ENCODE measurements around the gene RICTOR. TPM values are rescaled to one million over a fixed set of nuclear protein-coding genes. Genes with fewer than 3 reads are reported as not detected.

Gene RICTOR
- total and polyA plus RNA-seq, 2 donors (not counting 3 experiments of a cell fraction or from before 2014, with no cell fraction given): 9.2 to 38.0 TPM

DNA sequence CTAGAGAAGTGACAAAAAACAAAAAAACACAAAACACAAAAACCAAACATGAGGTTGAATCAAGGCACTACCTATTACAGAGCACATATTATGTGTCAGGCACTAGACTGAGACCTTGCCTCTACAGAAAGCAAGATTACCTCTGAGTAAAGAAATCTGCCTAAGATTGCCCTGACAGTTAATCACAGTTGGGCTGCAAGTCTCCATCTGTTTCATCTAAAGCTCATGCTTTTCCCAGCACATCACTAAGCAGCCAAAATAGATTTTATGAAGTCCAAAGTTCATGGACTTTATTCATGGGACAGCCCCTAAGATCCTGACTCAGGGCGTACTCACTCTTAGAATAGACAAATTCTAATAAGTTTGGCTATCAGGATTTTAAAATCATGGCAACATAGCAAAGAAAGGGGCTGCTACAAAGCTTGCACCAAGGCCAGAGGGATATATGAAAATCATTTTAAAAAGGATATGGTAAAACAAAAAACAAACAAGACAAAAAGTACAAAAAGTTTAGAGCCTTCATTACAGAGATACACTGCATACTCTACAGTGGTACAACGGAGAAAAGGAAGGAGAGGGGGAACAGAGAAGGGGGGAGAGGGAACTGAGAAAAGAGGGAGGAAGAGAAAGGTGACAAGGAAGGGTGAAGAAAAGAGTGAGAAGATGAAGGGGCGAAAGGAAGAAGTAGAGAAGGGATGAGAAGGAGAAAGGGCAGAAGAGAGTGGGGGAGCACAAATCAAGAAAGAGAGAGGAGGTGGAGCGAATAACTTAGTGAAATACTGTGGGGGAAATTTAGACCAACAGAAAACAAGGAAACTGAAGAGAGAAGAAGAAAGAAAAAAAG lies 58.2 kb downstream of the RICTOR start:
- Histone ChIP-seq H2AFZ (ENCODE audit: low read depth, low read length) (no peak overlapping the region), H3K4me3 (replicated peaks in 1 of 3; ENCODE audit: insufficient read depth in 1 of 3, low read depth in 1 of 3, low read length in 3 of 3) (no peak overlapping the region), H3K27ac (ENCODE audit: insufficient read depth, low read depth, low read length) (no peak overlapping the region), H3K9me1 (replicated peaks; ENCODE audit: control insufficient read depth, extremely low read depth, insufficient read depth, low read length) (no peaks in the 10 kb centered on the region), H3K27me3 (ENCODE audit: control insufficient read depth in 2 of 2, insufficient read depth in 2 of 2, low read length in 2 of 2) (no peaks in the 10 kb centered on the region), H3K36me3 (ENCODE audit: control insufficient read depth in 2 of 2, extremely low read depth in 1 of 2, insufficient read depth in 2 of 2, low read length in 2 of 2) (peaks cover 3 to 7% of the 10 kb centered on the region in 2 experiments), H4K20me1 (replicated peaks; ENCODE audit: control insufficient read depth, extremely low read depth, insufficient read depth, low read length) (no peaks in the 10 kb centered on the region), H3K4me2 (ENCODE audit: insufficient read depth, low read length) (no peak overlapping the region), H3K4me1 (ENCODE audit: control insufficient read depth, extremely low read depth, insufficient read depth, low read length) (no peaks in the 10 kb centered on the region), H3K79me2 (ENCODE audit: control insufficient read depth, insufficient read depth, low read length) (peaks cover 5% of the 10 kb centered on the region), H3K9ac (replicated peaks; ENCODE audit: extremely low read depth, insufficient read depth, low read length) (no peak overlapping the region), H3K9me3 (replicated peaks; ENCODE audit: control insufficient read depth, insufficient read depth, low read length) (peaks cover 2% of the 10 kb centered on the region)
- no peak for TF ChIP-seq GATA2 (IDR thresholded peaks at IDR 0.05; ENCODE audit: insufficient read depth, insufficient read length, low read depth, low read length)
- TF ChIP-seq, protein P1, sequence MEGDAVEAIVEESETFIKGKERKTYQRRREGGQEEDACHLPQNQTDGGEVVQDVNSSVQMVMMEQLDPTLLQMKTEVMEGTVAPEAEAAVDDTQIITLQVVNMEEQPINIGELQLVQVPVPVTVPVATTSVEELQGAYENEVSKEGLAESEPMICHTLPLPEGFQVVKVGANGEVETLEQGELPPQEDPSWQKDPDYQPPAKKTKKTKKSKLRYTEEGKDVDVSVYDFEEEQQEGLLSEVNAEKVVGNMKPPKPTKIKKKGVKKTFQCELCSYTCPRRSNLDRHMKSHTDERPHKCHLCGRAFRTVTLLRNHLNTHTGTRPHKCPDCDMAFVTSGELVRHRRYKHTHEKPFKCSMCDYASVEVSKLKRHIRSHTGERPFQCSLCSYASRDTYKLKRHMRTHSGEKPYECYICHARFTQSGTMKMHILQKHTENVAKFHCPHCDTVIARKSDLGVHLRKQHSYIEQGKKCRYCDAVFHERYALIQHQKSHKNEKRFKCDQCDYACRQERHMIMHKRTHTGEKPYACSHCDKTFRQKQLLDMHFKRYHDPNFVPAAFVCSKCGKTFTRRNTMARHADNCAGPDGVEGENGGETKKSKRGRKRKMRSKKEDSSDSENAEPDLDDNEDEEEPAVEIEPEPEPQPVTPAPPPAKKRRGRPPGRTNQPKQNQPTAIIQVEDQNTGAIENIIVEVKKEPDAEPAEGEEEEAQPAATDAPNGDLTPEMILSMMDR (IDR thresholded peaks at IDR 0.05; ENCODE audit: extremely low read depth in 1 of 2, insufficient read depth in 1 of 2, low read depth in 1 of 2, low read length in 2 of 2): no peak
- no peak for TF ChIP-seq POLR2A (IDR thresholded peaks at IDR 0.05; ENCODE audit: low read depth, low read length)
- TF ChIP-seq, protein P2, sequence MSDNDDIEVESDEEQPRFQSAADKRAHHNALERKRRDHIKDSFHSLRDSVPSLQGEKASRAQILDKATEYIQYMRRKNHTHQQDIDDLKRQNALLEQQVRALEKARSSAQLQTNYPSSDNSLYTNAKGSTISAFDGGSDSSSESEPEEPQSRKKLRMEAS (IDR thresholded peaks at IDR 0.05; ENCODE audit: insufficient read depth, insufficient read length): no peak
- no peak for TF ChIP-seq POLR2AphosphoS5 (IDR thresholded peaks at IDR 0.05; ENCODE audit: insufficient read depth, low read depth, low read length)
- TF ChIP-seq JUN (IDR thresholded peaks at IDR 0.05; ENCODE audit: borderline replicate concordance, insufficient read depth, insufficient read length, low read depth): no peak
- TF ChIP-seq MYC (IDR thresholded peaks at IDR 0.05; ENCODE audit: low read depth, low read length): no peak
- no peak for TF ChIP-seq EZH2 (IDR thresholded peaks at IDR 0.05; ENCODE audit: borderline replicate concordance, low read depth, low read length, severe bottlenecking)
- TF ChIP-seq FOS (IDR thresholded peaks at IDR 0.05; ENCODE audit: borderline replicate concordance, insufficient read depth, low read length): no peak
- CTCF ChIA-PET: interaction anchor here (1.4 kb wide), 1 partner anchor 65 kb away, joined by 4 read pairs; no protein-coding TSS in a partner anchor
- FAIRE-seq (no peak), DNase-seq (ENCODE audit: low read depth, low spot score) (no peak)
- POLR2A ChIA-PET: no interaction called here
- dilution Hi-C loops (cut with MboI; ENCODE audit: extremely low pct_ligation_motif_present, low sequenced_read_pairs): no loop called here
- intact Hi-C loops (cut with micrococcal nuclease): no loop called here
- no TSS peak for BruUV-seq (replicated peaks)
